ENCODE measurements around the gene ARRDC4. TPM values are rescaled to one million over a fixed set of nuclear protein-coding genes. Genes with fewer than 3 reads are reported as not detected.

Gene ARRDC4
- total and polyA plus RNA-seq, 4 donors = 16.5 to 41.5 (median 19.4) TPM

- WGBS, 2 donors = 85 to 95% methylated on average over 4 of the region's 4 CpGs
Measured at GRCh38 chr15:97921296-97921865, 39.1 kb upstream of the ARRDC4 start.

GRCh38 chr15:97929456-97930229 lies 30.9 kb upstream of the ARRDC4 start:
- H3K27me3 ChIP-seq (ENCODE audit: control insufficient read depth in 3 of 3, insufficient read depth in 3 of 3, low read length in 2 of 3) = no peaks in the 10 kb centered on the region
- WGBS, 2 donors = 83 to 92% methylated on average over 6 of the region's 6 CpGs
- no peak for TF ChIP-seq CTCF (IDR thresholded peaks at IDR 0.05; ENCODE audit: control extremely low read depth, extremely low read depth)
- H3K9me3 ChIP-seq (ENCODE audit: control insufficient read depth in 4 of 4, insufficient read depth in 3 of 4, low read length in 3 of 4) = peaks cover 0 to 8% (median 4%) of the 10 kb centered on the region in 4 donors
- no peak overlapping the region for H3K4me3 ChIP-seq
- peak in 1 of 3 donors; percentile 15 for DNase-seq
- no peak for ATAC-seq (ENCODE audit: insufficient read depth, low FRiP score)
- H3K36me3 ChIP-seq (ENCODE audit: control insufficient read depth in 4 of 4, insufficient read depth in 4 of 4, low read length in 4 of 4) = no peaks in the 10 kb centered on the region
- no peak overlapping the region for H3K27ac ChIP-seq (ENCODE audit: low read depth in 1 of 2, low read length in 1 of 2)
- H3K9ac ChIP-seq (ENCODE audit: insufficient read depth in 1 of 2, low read length in 2 of 2) = no peak overlapping the region
- no peaks in the 10 kb centered on the region for H3K4me1 ChIP-seq (ENCODE audit: control insufficient read depth in 5 of 5, insufficient read depth in 5 of 5, low read length in 5 of 5)

More at GRCh38 chr15:97921296-97921865, 39.1 kb upstream of the ARRDC4 start:
- ATAC-seq (ENCODE audit: insufficient read depth, low FRiP score) (no peak), DNase-seq (no peak)
- H3K27me3 ChIP-seq (ENCODE audit: control insufficient read depth in 3 of 3, insufficient read depth in 3 of 3, low read length in 2 of 3) = peaks cover 0 to 3% (median 0%) of the 10 kb centered on the region in 3 donors
- TF ChIP-seq CTCF (IDR thresholded peaks at IDR 0.05; ENCODE audit: control extremely low read depth, extremely low read depth) = no peak
- peaks cover 0 to 7% (median 0%) of the 10 kb centered on the region in 4 donors for H3K9me3 ChIP-seq (ENCODE audit: control insufficient read depth in 4 of 4, insufficient read depth in 3 of 4, low read length in 3 of 4)
- H3K4me3 ChIP-seq = no peak overlapping the region
- no peaks in the 10 kb centered on the region for H3K36me3 ChIP-seq (ENCODE audit: control insufficient read depth in 4 of 4, insufficient read depth in 4 of 4, low read length in 4 of 4)
- no peaks in the 10 kb centered on the region for H3K4me1 ChIP-seq (ENCODE audit: control insufficient read depth in 5 of 5, insufficient read depth in 5 of 5, low read length in 5 of 5)
- no peak overlapping the region for H3K27ac ChIP-seq (ENCODE audit: low read depth in 1 of 2, low read length in 1 of 2)
- H3K9ac ChIP-seq (ENCODE audit: insufficient read depth in 1 of 2, low read length in 2 of 2) = no peak overlapping the region

- Histone ChIP-seq H3K4me3 (no peak overlapping the region), H3K4me1 (ENCODE audit: control insufficient read depth in 5 of 5, insufficient read depth in 5 of 5, low read length in 5 of 5) (no peaks in the 10 kb centered on the region), H3K27ac (ENCODE audit: low read depth in 1 of 2, low read length in 1 of 2) (no peak overlapping the region), H3K27me3 (ENCODE audit: control insufficient read depth in 3 of 3, insufficient read depth in 3 of 3, low read length in 2 of 3) (no peaks in the 10 kb centered on the region), H3K9ac (ENCODE audit: insufficient read depth in 1 of 2, low read length in 2 of 2) (no peak overlapping the region), H3K9me3 (ENCODE audit: control insufficient read depth in 4 of 4, insufficient read depth in 3 of 4, low read length in 3 of 4) (peaks cover 0 to 8% (median 1%) of the 10 kb centered on the region in 4 donors), H3K36me3 (ENCODE audit: control insufficient read depth in 4 of 4, insufficient read depth in 4 of 4, low read length in 4 of 4) (no peaks in the 10 kb centered on the region)
- no peak for TF ChIP-seq CTCF (IDR thresholded peaks at IDR 0.05; ENCODE audit: control extremely low read depth, extremely low read depth)
- DNase-seq (no peak), ATAC-seq (ENCODE audit: insufficient read depth, low FRiP score) (no peak)
Measured at GRCh38 chr15:97930230-97930629, 30.3 kb upstream of the ARRDC4 start.
